ENCODE results near the gene CYBA.

The CYBA gene

GRCh38 chr16:88634141-88634993, 16.5 kb downstream of the CYBA start:
- no peak for TF ChIP-seq JUND (IDR thresholded peaks at IDR 0.05; ENCODE audit: low read depth)
- in situ Hi-C loops (cut with HindIII; ENCODE audit: low pct_unique_long_range_greater_than_20kb, low sequenced_read_pairs): no loop called here
- DNase-seq (ENCODE audit: low read depth in 1 of 2, low spot score in 1 of 2): no peak

GRCh38 chr16:88633684-88634140, 17.1 kb downstream of the CYBA start:
- TF ChIP-seq JUND (IDR thresholded peaks at IDR 0.05; ENCODE audit: low read depth): no peak
- in situ Hi-C loops (cut with HindIII; ENCODE audit: low pct_unique_long_range_greater_than_20kb, low sequenced_read_pairs): no loop called here
- peak in 1 of 2 experiments; percentile 44 for DNase-seq (ENCODE audit: low read depth in 1 of 2, low spot score in 1 of 2)

- in situ Hi-C loops (cut with HindIII; ENCODE audit: low pct_unique_long_range_greater_than_20kb, low sequenced_read_pairs): no loop called here
- TF ChIP-seq JUND (IDR thresholded peaks at IDR 0.05; ENCODE audit: low read depth): no peak
- DNase-seq (ENCODE audit: low read depth in 1 of 2, low spot score in 1 of 2): no peak
Measured at GRCh38 chr16:88632587-88632930, 18.3 kb downstream of the CYBA start.

- TF ChIP-seq JUND (IDR thresholded peaks at IDR 0.05; ENCODE audit: low read depth): no peak
- no peak for DNase-seq (ENCODE audit: low read depth in 1 of 2, low spot score in 1 of 2)
- in situ Hi-C loops (cut with HindIII; ENCODE audit: low pct_unique_long_range_greater_than_20kb, low sequenced_read_pairs): no loop called here
Measured at GRCh38 chr16:88631920-88632586, 18.8 kb downstream of the CYBA start.

GRCh38 chr16:88631384-88631783, 19.5 kb downstream of the CYBA start:
- TF ChIP-seq JUND (IDR thresholded peaks at IDR 0.05; ENCODE audit: low read depth): no peak
- in situ Hi-C loops (cut with HindIII; ENCODE audit: low pct_unique_long_range_greater_than_20kb, low sequenced_read_pairs): no loop called here
- no peak for DNase-seq (ENCODE audit: low read depth in 1 of 2, low spot score in 1 of 2)

- DNase-seq (ENCODE audit: low read depth in 1 of 2, low spot score in 1 of 2): no peak
- TF ChIP-seq JUND (IDR thresholded peaks at IDR 0.05; ENCODE audit: low read depth): no peak
- in situ Hi-C loops (cut with HindIII; ENCODE audit: low pct_unique_long_range_greater_than_20kb, low sequenced_read_pairs): no loop called here
Measured at GRCh38 chr16:88630941-88631340, 19.9 kb downstream of the CYBA start.

- TF ChIP-seq JUND (IDR thresholded peaks at IDR 0.05; ENCODE audit: low read depth): no peak
- DNase-seq (ENCODE audit: low read depth in 1 of 2, low spot score in 1 of 2): no peak
- in situ Hi-C loops (cut with HindIII; ENCODE audit: low pct_unique_long_range_greater_than_20kb, low sequenced_read_pairs): no loop called here
Measured at GRCh38 chr16:88630433-88630832, 20.4 kb downstream of the CYBA start.

GRCh38 chr16:88629835-88630234, 21.0 kb downstream of the CYBA start:
- DNase-seq (ENCODE audit: low read depth in 1 of 2, low spot score in 1 of 2): no peak
- in situ Hi-C loops (cut with HindIII; ENCODE audit: low pct_unique_long_range_greater_than_20kb, low sequenced_read_pairs): no loop called here
- TF ChIP-seq JUND (IDR thresholded peaks at IDR 0.05; ENCODE audit: low read depth): no peak

GRCh38 chr16:88628512-88628974, 22.3 kb downstream of the CYBA start:
- TF ChIP-seq JUND (IDR thresholded peaks at IDR 0.05; ENCODE audit: low read depth): no peak
- no peak for DNase-seq (ENCODE audit: low read depth in 1 of 2, low spot score in 1 of 2)
- in situ Hi-C loops (cut with HindIII; ENCODE audit: low pct_unique_long_range_greater_than_20kb, low sequenced_read_pairs): no loop called here

- TF ChIP-seq JUND (IDR thresholded peaks at IDR 0.05; ENCODE audit: low read depth): no peak
- in situ Hi-C loops (cut with HindIII; ENCODE audit: low pct_unique_long_range_greater_than_20kb, low sequenced_read_pairs): no loop called here
- DNase-seq (ENCODE audit: low read depth in 1 of 2, low spot score in 1 of 2): no peak
Measured at GRCh38 chr16:88627531-88628411, 23.1 kb downstream of the CYBA start.

GRCh38 chr16:88626646-88627045, 24.2 kb downstream of the CYBA start:
- no peak for DNase-seq (ENCODE audit: low read depth in 1 of 2, low spot score in 1 of 2)
- in situ Hi-C loops (cut with HindIII; ENCODE audit: low pct_unique_long_range_greater_than_20kb, low sequenced_read_pairs): no loop called here
- no peak for TF ChIP-seq JUND (IDR thresholded peaks at IDR 0.05; ENCODE audit: low read depth)

GRCh38 chr16:88624977-88625576, 25.8 kb downstream of the CYBA start:
- no peak for TF ChIP-seq JUND (IDR thresholded peaks at IDR 0.05; ENCODE audit: low read depth)
- in situ Hi-C loops (cut with HindIII; ENCODE audit: low pct_unique_long_range_greater_than_20kb, low sequenced_read_pairs): no loop called here

More at GRCh38 chr16:88624977-88625576, 25.8 kb downstream of the CYBA start:
- no peak for DNase-seq (ENCODE audit: low read depth in 1 of 2, low spot score in 1 of 2)
